Endothelial cell of umbilical vein (primary cell): Measurements from ENCODE around the gene LMX1A. TPM values are rescaled to one million over a fixed set of nuclear protein-coding genes. Genes with fewer than 3 reads are reported as not detected.

Source experiments
- BruUV-seq: library from RNA; stranded (reverse); fragments of 400-500 nt; replicated peaks from 2 replicates; lab custom pipeline; 2021; lab: Mats Ljungman, UMichigan
- CTCF ChIA-PET: fragments of 300-600, 350-600 bp; sonication (Branson Sonifier 250); formaldehyde crosslinking; loops from one replicate; lab custom pipeline; 2021; ENCODE audit warnings: antibody characterized with exemption, inconsistent platforms; lab: Charles Lee
- POLR2A ChIA-PET: fragments of 300-600, 350-600 bp; sonication (Branson Sonifier 250); formaldehyde crosslinking; loops from one replicate; lab custom pipeline; 2021; ENCODE audit warnings: antibody characterized with exemption, inconsistent platforms; lab: Charles Lee
- DNase-seq: peaks from one replicate; pipeline ENCODE4 v3.0.0-alpha.2; 2011; ENCODE audit warnings: low read depth, low spot score
- FAIRE-seq: peaks from 2 replicates; lab custom pipeline; 2011; peaks lifted over from hg19 to GRCh38; lab: Jason Lieb, UNC
- H2AFZ ChIP-seq: 2 replicates; pipeline ENCODE4 v1.6.0; 2012; ENCODE audit warnings: low read depth, low read length, control low read depth, inconsistent platforms
- H3K27ac ChIP-seq: 2 replicates; pipeline ENCODE4 v1.5.1; 2011; ENCODE audit warnings: low read depth, mild to moderate bottlenecking, control low read depth, low read length, moderate library complexity; ENCODE audit not compliant: insufficient read depth
- H3K27me3 ChIP-seq, 2 experiments: 2 replicates each; pipeline versions ENCODE4 v1.6.0 to v1.6.1; 2011; ENCODE audit warnings: low read length in 2 of 2, mixed read lengths in 1 of 2; ENCODE audit not compliant: control insufficient read depth in 2 of 2, insufficient read depth in 2 of 2
- H3K36me3 ChIP-seq, 2 experiments: 2 replicates in 1 of 2; 3 replicates in 1 of 2; pipeline ENCODE4 v1.5.1; 2011; ENCODE audit warnings: low read length in 2 of 2, mild to moderate bottlenecking in 1 of 2, moderate library complexity in 1 of 2; ENCODE audit not compliant: control insufficient read depth in 2 of 2, insufficient read depth in 2 of 2; ENCODE audit errors: extremely low read depth in 1 of 2
- H3K4me1 ChIP-seq: 3 replicates; pipeline ENCODE4 v1.5.1; 2011; ENCODE audit warnings: mild to moderate bottlenecking, low read length; ENCODE audit not compliant: control insufficient read depth, insufficient read depth; ENCODE audit errors: extremely low read depth
- H3K4me2 ChIP-seq: 2 replicates; pipeline ENCODE4 v1.6.1; 2011; ENCODE audit warnings: low read length, control low read depth, mixed read lengths; ENCODE audit not compliant: insufficient read depth
- H3K4me3 ChIP-seq, 3 experiments: fragments of 200-600 bp in 1 of 3; sonication (generic), shearing (Covaris generic) in 1 of 3; replicated peaks in 1 of 3; 2 replicates each; pipeline ENCODE4 v1.5.1; 2011 to 2016; ENCODE audit warnings: control low read depth in 3 of 3, low read length in 3 of 3, mild to moderate bottlenecking in 2 of 3, inconsistent platforms in 1 of 3, low read depth in 1 of 3, moderate library complexity in 1 of 3; ENCODE audit not compliant: insufficient read depth in 1 of 3
- H3K79me2 ChIP-seq: 2 replicates; pipeline ENCODE4 v1.6.0; 2012; ENCODE audit warnings: low read length, inconsistent platforms; ENCODE audit not compliant: control insufficient read depth, insufficient read depth
- H3K9ac ChIP-seq: replicated peaks from 2 replicates; pipeline ENCODE3; 2011; ENCODE audit warnings: low read length, control low read depth; ENCODE audit not compliant: insufficient read depth; ENCODE audit errors: extremely low read depth
- H3K9me1 ChIP-seq: replicated peaks from 3 replicates; pipeline ENCODE4 v1.6.0; 2011; ENCODE audit warnings: mild to moderate bottlenecking, low read length; ENCODE audit not compliant: control insufficient read depth, insufficient read depth; ENCODE audit errors: extremely low read depth
- H3K9me3 ChIP-seq: replicated peaks from 2 replicates; pipeline ENCODE4 v1.5.1; 2012; ENCODE audit warnings: low read length, inconsistent platforms; ENCODE audit not compliant: control insufficient read depth, insufficient read depth
- H4K20me1 ChIP-seq: replicated peaks from 2 replicates; pipeline ENCODE3; 2011; ENCODE audit warnings: mild to moderate bottlenecking, low read length; ENCODE audit not compliant: control insufficient read depth, insufficient read depth; ENCODE audit errors: extremely low read depth
- CTCF ChIP-seq, 2 donors: IDR thresholded peaks; 1 replicate in 1 of 2; 2 replicates in 1 of 2; pipeline ENCODE4 v1.5.1; 2011; ENCODE audit warnings: low read length in 2 of 2, mild to moderate bottlenecking in 2 of 2, moderate library complexity in 2 of 2, control low read depth in 1 of 2, inconsistent platforms in 1 of 2, low read depth in 1 of 2; ENCODE audit not compliant: insufficient read depth in 1 of 2; ENCODE audit errors: extremely low read depth in 1 of 2
- EZH2 ChIP-seq: IDR thresholded peaks from 2 replicates; pipeline ENCODE4 v1.6.1; 2012; ENCODE audit warnings: borderline replicate concordance, low read depth, mild to moderate bottlenecking, moderate library complexity, low read length, inconsistent platforms; ENCODE audit not compliant: severe bottlenecking
- FOS ChIP-seq: IDR thresholded peaks from 2 replicates; pipeline ENCODE4 v1.6.1; 2011; ENCODE audit warnings: mild to moderate bottlenecking, low read length, moderate library complexity, borderline replicate concordance; ENCODE audit not compliant: insufficient read depth
- GATA2 ChIP-seq: IDR thresholded peaks from 2 replicates; pipeline ENCODE4 v1.7.0; 2011; ENCODE audit warnings: low read depth, mild to moderate bottlenecking, moderate library complexity, mixed read lengths, low read length; ENCODE audit not compliant: insufficient read length, insufficient read depth
- JUN ChIP-seq: IDR thresholded peaks from 2 replicates; pipeline ENCODE4 v1.6.1; 2011; ENCODE audit warnings: borderline replicate concordance, low read depth; ENCODE audit not compliant: insufficient read length, insufficient read depth
- MAX ChIP-seq: IDR thresholded peaks from 2 replicates; pipeline ENCODE4 v1.6.1; 2011; ENCODE audit not compliant: insufficient read depth, insufficient read length
- MYC ChIP-seq: IDR thresholded peaks from one replicate; pipeline ENCODE4 v1.6.1; 2011; ENCODE audit warnings: mild to moderate bottlenecking, low read depth, low read length
- POLR2A ChIP-seq: IDR thresholded peaks from 2 replicates; pipeline ENCODE4 v1.6.1; 2012; ENCODE audit warnings: low read depth, mild to moderate bottlenecking, control low read depth, low read length
- POLR2AphosphoS5 ChIP-seq: IDR thresholded peaks from 2 replicates; pipeline ENCODE4 v1.6.1; 2012; ENCODE audit warnings: low read depth, mild to moderate bottlenecking, control low read depth, low read length, moderate library complexity; ENCODE audit not compliant: insufficient read depth
- dilution Hi-C: fragments of 300-500 bp; cut with MboI; formaldehyde crosslinking; loops from one replicate; pipeline ENCODE4 v1.15.0; 2019; ENCODE audit warnings: low sequenced_read_pairs; ENCODE audit not compliant: extremely low pct_ligation_motif_present
- intact Hi-C: fragments of 100-400 bp; cut with micrococcal nuclease; formaldehyde crosslinking; loops from one replicate; pipeline ENCODE4 v1.10.0; 2022
- polyA plus RNA-seq, 4 experiments: library from polyadenylated mRNA; depleted of rRNA in 3 of 4; stranded (reverse) in 3 of 4; unstranded in 1 of 4; fragments of >200 nt; gene quantifications; 2 replicates each; pipeline versions ENCODE4 v1.2.1 to v1.2.3, GENCODE V29; 2011 to 2012; ENCODE audit warnings: missing spikeins in 1 of 4
- total RNA-seq: library from RNA; stranded (reverse); gene quantifications from 2 replicates; pipeline ENCODE4 v1.2.3, GENCODE V29; 2021

Gene LMX1A
- total and polyA plus RNA-seq, 2 donors (not counting 3 experiments of a cell fraction or from before 2014, with no cell fraction given): not detected

- Histone ChIP-seq H3K36me3 (no peaks in the 10 kb centered on the region), H3K79me2 (no peaks in the 10 kb centered on the region), H3K9ac (no peak overlapping the region), H3K9me3 (peaks cover 2% of the 10 kb centered on the region), H3K27ac (no peak overlapping the region), H3K4me1 (no peaks in the 10 kb centered on the region), H3K4me2 (no peak overlapping the region), H3K4me3 (no peak overlapping the region), H3K27me3 (no peaks in the 10 kb centered on the region), H2AFZ (no peak overlapping the region), H4K20me1 (no peaks in the 10 kb centered on the region), H3K9me1 (no peaks in the 10 kb centered on the region)
- no peak for DNase-seq
- TF ChIP-seq POLR2A: no peak
- dilution Hi-C loops: no loop called here
- POLR2A ChIA-PET: no interaction called here
- intact Hi-C loops: no loop called here
- no TSS peak for BruUV-seq
- CTCF ChIA-PET: interaction anchor here (1.1 kb wide), 1 partner anchor 69 kb away, joined by 4 read pairs; no protein-coding TSS in a partner anchor
- FAIRE-seq: no peak
Measured at GRCh38 chr1:165189011-165189410, 167.5 kb downstream of the LMX1A start.

- intact Hi-C loops (no loop called here), dilution Hi-C loops (no loop called here)
- Histone ChIP-seq H3K9me3 (peaks cover 2% of the 10 kb centered on the region), H2AFZ (no peak overlapping the region), H3K4me3 (no peak overlapping the region), H3K4me2 (no peak overlapping the region), H3K36me3 (no peaks in the 10 kb centered on the region), H3K4me1 (no peaks in the 10 kb centered on the region), H4K20me1 (no peaks in the 10 kb centered on the region), H3K9ac (no peak overlapping the region), H3K79me2 (no peaks in the 10 kb centered on the region), H3K9me1 (no peaks in the 10 kb centered on the region), H3K27ac (no peak overlapping the region), H3K27me3 (no peaks in the 10 kb centered on the region)
- CTCF ChIA-PET: no interaction called here
- POLR2A ChIA-PET: no interaction called here
- no peak for TF ChIP-seq JUN
- TF ChIP-seq GATA2: no peak
- TF ChIP-seq MAX: no peak
- TF ChIP-seq POLR2A: no peak
- no peak for TF ChIP-seq POLR2AphosphoS5
- no peak for TF ChIP-seq FOS
- no peak for TF ChIP-seq MYC
- TF ChIP-seq EZH2: no peak
- TF ChIP-seq CTCF (IDR thresholded peaks at IDR 0.05; ENCODE audit: extremely low read depth in 1 of 2, insufficient read depth in 1 of 2, low read depth in 1 of 2, low read length in 2 of 2): no peak
- FAIRE-seq (no peak), DNase-seq (no peak)
- no TSS peak for BruUV-seq
Measured at GRCh38 chr1:165187031-165188009, 169.2 kb downstream of the LMX1A start.
